DND-41 (cell line): ENCODE measurements around the gene TBC1D5.

ENCODE experiments used
- EZH2 ChIP-seq: IDR thresholded peaks from 3 replicates; pipeline ENCODE4 v1.6.1; 2012; ENCODE audit warnings: borderline replicate concordance, low read depth, mild to moderate bottlenecking, moderate library complexity, low read length, inconsistent platforms; ENCODE audit not compliant: severe bottlenecking
- TF ChIP-seq, protein P1 (sequence below): IDR thresholded peaks from 2 replicates; pipeline ENCODE4 v1.5.1; 2012; ENCODE audit warnings: borderline replicate concordance, low read length, moderate library complexity, mild to moderate bottlenecking; ENCODE audit not compliant: poor library complexity, severe bottlenecking; ENCODE audit errors: extremely low read depth

DNA sequence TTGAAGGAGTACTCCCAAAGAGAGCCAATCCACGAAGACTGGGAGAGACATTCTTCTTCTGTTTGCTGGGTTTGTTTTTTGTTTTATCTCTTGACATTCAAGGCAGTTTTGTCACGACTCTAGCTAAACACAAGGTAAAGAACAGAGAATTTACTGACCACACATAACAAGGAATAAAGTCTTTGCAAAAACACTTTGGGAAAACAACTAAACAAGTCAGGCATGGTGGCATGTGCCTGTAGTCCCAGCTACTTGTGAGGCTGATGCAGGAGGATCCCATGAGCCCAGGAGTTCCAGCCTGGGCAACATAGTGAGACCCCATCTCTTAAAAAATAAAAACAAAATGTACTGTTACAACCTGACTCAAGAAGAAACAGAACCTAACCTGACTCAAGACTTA is 28.0 kb downstream of the TBC1D5 start:
- TF ChIP-seq, protein P1, sequence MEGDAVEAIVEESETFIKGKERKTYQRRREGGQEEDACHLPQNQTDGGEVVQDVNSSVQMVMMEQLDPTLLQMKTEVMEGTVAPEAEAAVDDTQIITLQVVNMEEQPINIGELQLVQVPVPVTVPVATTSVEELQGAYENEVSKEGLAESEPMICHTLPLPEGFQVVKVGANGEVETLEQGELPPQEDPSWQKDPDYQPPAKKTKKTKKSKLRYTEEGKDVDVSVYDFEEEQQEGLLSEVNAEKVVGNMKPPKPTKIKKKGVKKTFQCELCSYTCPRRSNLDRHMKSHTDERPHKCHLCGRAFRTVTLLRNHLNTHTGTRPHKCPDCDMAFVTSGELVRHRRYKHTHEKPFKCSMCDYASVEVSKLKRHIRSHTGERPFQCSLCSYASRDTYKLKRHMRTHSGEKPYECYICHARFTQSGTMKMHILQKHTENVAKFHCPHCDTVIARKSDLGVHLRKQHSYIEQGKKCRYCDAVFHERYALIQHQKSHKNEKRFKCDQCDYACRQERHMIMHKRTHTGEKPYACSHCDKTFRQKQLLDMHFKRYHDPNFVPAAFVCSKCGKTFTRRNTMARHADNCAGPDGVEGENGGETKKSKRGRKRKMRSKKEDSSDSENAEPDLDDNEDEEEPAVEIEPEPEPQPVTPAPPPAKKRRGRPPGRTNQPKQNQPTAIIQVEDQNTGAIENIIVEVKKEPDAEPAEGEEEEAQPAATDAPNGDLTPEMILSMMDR: no peak
- TF ChIP-seq EZH2: no peak
